Measurements from ENCODE around the gene BICD1. TPM values are rescaled to one million over a fixed set of nuclear protein-coding genes. Genes with fewer than 3 reads are reported as not detected.

Gene BICD1
- total RNA-seq, 4 donors from 2014 or later, result 0.70 to 7.8 (median 2.8) TPM

- WGBS, 2 donors, result 77 to 90% methylated on average over 2 of the region's 2 CpGs
- Histone ChIP-seq H3K4me1 (no peaks in the 10 kb centered on the region), H3K27ac (no peak overlapping the region), H3K4me3 (no peak overlapping the region), H3K9me3 (peaks cover 0 to 12% (median 0%) of the 10 kb centered on the region in 3 donors), H3K27me3 (no peaks in the 10 kb centered on the region), H3K36me3 (no peaks in the 10 kb centered on the region)
- no peak for TF ChIP-seq POLR2A (IDR thresholded peaks at IDR 0.05)
- TF ChIP-seq CTCF (IDR thresholded peaks at IDR 0.05), result no peak
- DNase-seq, result no peak
- intact Hi-C loops (cut with DNase I), result no loop called here
Observed at GRCh38 chr12:32197421-32197820, 90.8 kb downstream of the BICD1 start.

GRCh38 chr12:32198555-32198954 lies 91.9 kb downstream of the BICD1 start:
- intact Hi-C loops (cut with DNase I), result no loop called here
- Histone ChIP-seq H3K4me1 (no peaks in the 10 kb centered on the region), H3K27me3 (no peaks in the 10 kb centered on the region), H3K4me3 (no peak overlapping the region), H3K27ac (no peak overlapping the region), H3K36me3 (no peaks in the 10 kb centered on the region), H3K9me3 (peaks cover 0 to 12% (median 0%) of the 10 kb centered on the region in 3 donors)
- WGBS, 2 donors, result 51 to 69% methylated on average over 2 of the region's 2 CpGs
- TF ChIP-seq POLR2A (IDR thresholded peaks at IDR 0.05), result no peak
- no peak for TF ChIP-seq CTCF (IDR thresholded peaks at IDR 0.05)
- no peak for DNase-seq

- Histone ChIP-seq H3K36me3 (no peaks in the 10 kb centered on the region), H3K4me1 (no peaks in the 10 kb centered on the region), H3K27ac (no peak overlapping the region), H3K9me3 (peaks cover 0 to 3% (median 0%) of the 10 kb centered on the region in 3 donors), H3K27me3 (no peaks in the 10 kb centered on the region), H3K4me3 (no peak overlapping the region)
- DNase-seq, result no peak
- 75 to 78% methylated on average over 2 of the region's 2 CpGs for WGBS, 2 donors
- TF ChIP-seq POLR2A (IDR thresholded peaks at IDR 0.05) (no peak), CTCF (IDR thresholded peaks at IDR 0.05) (no peak)
- intact Hi-C loops (cut with DNase I), result no loop called here
Observed at GRCh38 chr12:32201096-32201495, 94.4 kb downstream of the BICD1 start.

- 73 to 100% methylated on average over 1 of the region's 1 CpG for WGBS, 2 donors
- Histone ChIP-seq H3K36me3 (no peaks in the 10 kb centered on the region), H3K27me3 (no peaks in the 10 kb centered on the region), H3K4me3 (no peak overlapping the region), H3K4me1 (no peaks in the 10 kb centered on the region), H3K9me3 (no peaks in the 10 kb centered on the region), H3K27ac (no peak overlapping the region)
- TF ChIP-seq POLR2A (IDR thresholded peaks at IDR 0.05) (no peak), CTCF (IDR thresholded peaks at IDR 0.05) (no peak)
- intact Hi-C loops (cut with DNase I), result no loop called here
- DNase-seq, result no peak
Observed at GRCh38 chr12:32201976-32202375, 95.3 kb downstream of the BICD1 start.

GRCh38 chr12:32205731-32206130 lies 99.1 kb downstream of the BICD1 start:
- no peak for DNase-seq
- intact Hi-C loops (cut with DNase I), result no loop called here
- H3K27ac ChIP-seq, result no peak overlapping the region
- no peak overlapping the region for H3K4me3 ChIP-seq
- H3K4me1 ChIP-seq, result no peaks in the 10 kb centered on the region
- no peaks in the 10 kb centered on the region for H3K9me3 ChIP-seq
- no peaks in the 10 kb centered on the region for H3K36me3 ChIP-seq
- H3K27me3 ChIP-seq, result no peaks in the 10 kb centered on the region
- TF ChIP-seq POLR2A (IDR thresholded peaks at IDR 0.05) (no peak), CTCF (IDR thresholded peaks at IDR 0.05) (no peak)
- 96 to 98% methylated on average over 3 of the region's 3 CpGs for WGBS, 2 donors

All from esophagus squamous epithelium (tissue), 5 donors.